Body of pancreas (tissue), 4 donors: ENCODE data around the gene HAVCR2. TPM values are rescaled to one million over a fixed set of nuclear protein-coding genes. Genes with fewer than 3 reads are reported as not detected.

Experiments
- ATAC-seq: fragments of 150-250 bp; one replicate; pipeline ENCODE4 v1.9.1; 2016
- DNase-seq, 4 donors: peaks; one replicate each; pipeline ENCODE4 v3.0.0-alpha.2; 2019
- H3K27ac ChIP-seq, 4 donors: fragments of 200-600 bp; sonication (generic); 1 replicate in 3 of 4; 2 replicates in 1 of 4; pipeline versions ENCODE4 v1.5.1 to v1.6.1; 2016 to 2019; ENCODE audit warnings: mild to moderate bottlenecking in 1 of 4, mixed read lengths in 1 of 4, moderate library complexity in 1 of 4
- H3K27me3 ChIP-seq, 2 donors: fragments of 200-600 bp; sonication (generic); one replicate each; pipeline ENCODE4 v1.6.0; 2016; ENCODE audit warnings: mild to moderate bottlenecking in 1 of 2
- H3K36me3 ChIP-seq, 2 donors: fragments of 200-600 bp; sonication (generic); replicated peaks in 1 of 2; 2 replicates each; pipeline ENCODE4 v1.5.1; 2016; ENCODE audit warnings: low read depth in 2 of 2; ENCODE audit not compliant: insufficient read depth in 1 of 2
- H3K4me1 ChIP-seq: fragments of 200-600 bp; sonication (generic); one replicate; pipeline ENCODE4 v1.6.0; 2016
- H3K4me3 ChIP-seq, 2 donors: fragments of 200-600 bp; sonication (generic); 1 replicate in 1 of 2; 2 replicates in 1 of 2; pipeline ENCODE4 v1.5.1; 2016 to 2019
- H3K9me3 ChIP-seq, 3 donors: fragments of 200-600 bp; sonication (generic); 1 replicate in 2 of 3; 2 replicates in 1 of 3; pipeline ENCODE4 v1.5.1; 2016
- CTCF ChIP-seq, 7 experiments: fragments of 450-650 bp in 4 of 7; fragments of 200-600 bp in 3 of 7; sonication (generic) in 3 of 7; IDR thresholded peaks; one replicate each; pipeline ENCODE4 v1.5.1; 2016 to 2019; ENCODE audit warnings: antibody characterized with exemption in 7 of 7
- POLR2A ChIP-seq, 3 donors: fragments of 450-650 bp; IDR thresholded peaks; one replicate each; pipeline ENCODE4 v1.6.1; 2016; ENCODE audit warnings: antibody characterized with exemption in 3 of 3, mild to moderate bottlenecking in 2 of 3
- WGBS, 2 donors: methylation state at CpG; one replicate each; pipeline ENCODE4 v1.1.5; 2017; 5-methylcytosine and 5-hydroxymethylcytosine counted together
- intact Hi-C: fragments of 100-400 bp; cut with DNase I; formaldehyde crosslinking; loops from one replicate; pipeline ENCODE4 v1.15.1; 2023
- total RNA-seq, 2 donors: library from RNA; depleted of rRNA; stranded (reverse); fragments of >200 nt; gene quantifications; one replicate each; pipeline ENCODE4 v1.1.0, GENCODE V29; 2016

HAVCR2 gene
- total RNA-seq, 2 donors from 2014 or later: 2.3 to 12.2 TPM

GRCh38 chr5:157106630-157107461, 2.0 kb downstream of the HAVCR2 start:
- no peaks in the 10 kb centered on the region for H3K9me3 ChIP-seq
- ATAC-seq: no peak
- H3K27me3 ChIP-seq: no peaks in the 10 kb centered on the region
- no peak for TF ChIP-seq POLR2A (IDR thresholded peaks at IDR 0.05)
- no peak for TF ChIP-seq CTCF (IDR thresholded peaks at IDR 0.05)
- H3K36me3 ChIP-seq: no peaks in the 10 kb centered on the region
- WGBS, 2 donors: 62 to 81% methylated on average over 14 of the region's 14 CpGs
- no peaks in the 10 kb centered on the region for H3K4me1 ChIP-seq
- H3K4me3 ChIP-seq: no peak overlapping the region
- intact Hi-C loops: no loop called here
- DNase-seq: peak in 1 of 4 donors; percentile 41
- H3K27ac ChIP-seq: peak overlapping the region in 1 of 4 donors; percentile 59

- Histone ChIP-seq H3K9me3 (no peaks in the 10 kb centered on the region), H3K36me3 (no peaks in the 10 kb centered on the region), H3K27ac (no peak overlapping the region), H3K27me3 (no peaks in the 10 kb centered on the region), H3K4me3 (no peak overlapping the region), H3K4me1 (no peaks in the 10 kb centered on the region)
- intact Hi-C loops: no loop called here
- WGBS, 2 donors: 72% methylated on average over 2 of the region's 2 CpGs
- TF ChIP-seq CTCF (IDR thresholded peaks at IDR 0.05): no peak
- no peak for TF ChIP-seq POLR2A (IDR thresholded peaks at IDR 0.05)
- ATAC-seq: peak; percentile 52
- peak in 1 of 4 donors; percentile 10 for DNase-seq
Observed at GRCh38 chr5:157100140-157100679, 8.6 kb downstream of the HAVCR2 start.

- Histone ChIP-seq H3K4me3 (no peak overlapping the region), H3K27ac (no peak overlapping the region), H3K4me1 (no peaks in the 10 kb centered on the region), H3K27me3 (no peaks in the 10 kb centered on the region), H3K9me3 (no peaks in the 10 kb centered on the region), H3K36me3 (no peaks in the 10 kb centered on the region)
- intact Hi-C loops: no loop called here
- TF ChIP-seq POLR2A (IDR thresholded peaks at IDR 0.05) (no peak), CTCF (IDR thresholded peaks at IDR 0.05) (no peak)
- no peak for DNase-seq
- 54 to 62% methylated on average over 3 of the region's 3 CpGs for WGBS, 2 donors
- no peak for ATAC-seq
Observed at GRCh38 chr5:157088342-157088990, 20.4 kb downstream of the HAVCR2 start.

GRCh38 chr5:157086751-157087359, 22.0 kb downstream of the HAVCR2 start:
- Histone ChIP-seq H3K4me3 (no peak overlapping the region), H3K27ac (no peak overlapping the region), H3K9me3 (no peaks in the 10 kb centered on the region), H3K27me3 (no peaks in the 10 kb centered on the region), H3K4me1 (no peaks in the 10 kb centered on the region), H3K36me3 (no peaks in the 10 kb centered on the region)
- WGBS, 2 donors: 68 to 76% methylated on average over 8 of the region's 8 CpGs
- ATAC-seq (no peak), DNase-seq (no peak)
- TF ChIP-seq POLR2A (IDR thresholded peaks at IDR 0.05): no peak
- TF ChIP-seq CTCF (IDR thresholded peaks at IDR 0.05): no peak
- intact Hi-C loops: no loop called here
